Upper lobe of left lung (tissue), 6 donors: ENCODE data around the gene USH1C. TPM values are rescaled to one million over a fixed set of nuclear protein-coding genes. Genes with fewer than 3 reads are reported as not detected.

ENCODE experiments used
- ATAC-seq, 2 donors: fragments of 200-7000 bp; cut with Tn5 transposase; one replicate each; pipeline ENCODE4 v1.9.1; 2022; ENCODE audit warnings: mild to moderate bottlenecking in 2 of 2, moderate library complexity in 2 of 2; ENCODE audit not compliant: low FRiP score in 2 of 2
- DNase-seq, 2 donors: peaks; one replicate each; pipeline ENCODE4 v3.0.0-alpha.2; 2019 to 2020
- H3K27ac ChIP-seq, 4 donors: fragments of 200-600 bp; sonication (generic); one replicate each; pipeline ENCODE4 v1.5.1; 2016 to 2019
- H3K27me3 ChIP-seq, 4 donors: fragments of 200-600 bp; sonication (generic); one replicate each; pipeline ENCODE4 v1.5.1; 2017 to 2019
- H3K36me3 ChIP-seq, 4 donors: fragments of 200-600 bp; sonication (generic); one replicate each; pipeline ENCODE4 v1.5.1; 2016 to 2019
- H3K4me1 ChIP-seq, 4 donors: fragments of 200-600 bp; sonication (generic); one replicate each; pipeline ENCODE4 v1.5.1; 2018 to 2019
- H3K4me3 ChIP-seq, 4 donors: fragments of 200-600 bp; sonication (generic); one replicate each; pipeline ENCODE4 v1.5.1; 2017 to 2019; ENCODE audit warnings: mild to moderate bottlenecking in 2 of 4, moderate library complexity in 1 of 4
- H3K9me3 ChIP-seq, 4 donors: fragments of 200-600 bp; sonication (generic); one replicate each; pipeline ENCODE4 v1.5.1; 2018 to 2019
- EP300 ChIP-seq, 4 donors: sonication (generic); formaldehyde crosslinking; IDR thresholded peaks; one replicate each; pipeline ENCODE4 v1.5.1; 2017; ENCODE audit warnings: antibody characterized with exemption in 4 of 4, control low read depth in 2 of 4
- POLR2A ChIP-seq, 4 donors: fragments of 450-650 bp; IDR thresholded peaks; one replicate each; pipeline ENCODE4 v1.5.1; 2016 to 2017; ENCODE audit warnings: antibody characterized with exemption in 4 of 4, mild to moderate bottlenecking in 2 of 4
- POLR2AphosphoS5 ChIP-seq, 2 donors: sonication (generic); formaldehyde crosslinking; IDR thresholded peaks; one replicate each; pipeline ENCODE4 v1.5.1; 2017; ENCODE audit warnings: antibody characterized with exemption in 2 of 2
- WGBS, 2 donors: methylation state at CpG; one replicate each; pipeline ENCODE4 v1.1.5; 2017 to 2018; 5-methylcytosine and 5-hydroxymethylcytosine counted together
- total RNA-seq, 6 donors: library from RNA; depleted of rRNA in 4 of 6; stranded (reverse); fragments of >200 nt in 4 of 6; gene quantifications; one replicate each; pipeline versions ENCODE4 v1.1.0 to v1.2.1, GENCODE V29; 2016 to 2021
- TF ChIP-seq, protein P1 (sequence below), 6 experiments: fragments of 450-650 bp in 4 of 6; fragments of 200-600 bp in 2 of 6; sonication (generic) in 2 of 6; IDR thresholded peaks; one replicate each; pipeline ENCODE4 v1.5.1; 2016 to 2019; ENCODE audit warnings: antibody characterized with exemption in 6 of 6
- donor health status: DM: no; HTN: no; CAD: no; lungs with moderate emphysema.
- donor health status: DM: no; HTN: yes; CAD: no; lungs with severe emphysema.

USH1C gene
- total RNA-seq, 6 donors from 2014 or later = 0.20 to 2.5 (median 1.2) TPM; not detected in 3

DNA sequence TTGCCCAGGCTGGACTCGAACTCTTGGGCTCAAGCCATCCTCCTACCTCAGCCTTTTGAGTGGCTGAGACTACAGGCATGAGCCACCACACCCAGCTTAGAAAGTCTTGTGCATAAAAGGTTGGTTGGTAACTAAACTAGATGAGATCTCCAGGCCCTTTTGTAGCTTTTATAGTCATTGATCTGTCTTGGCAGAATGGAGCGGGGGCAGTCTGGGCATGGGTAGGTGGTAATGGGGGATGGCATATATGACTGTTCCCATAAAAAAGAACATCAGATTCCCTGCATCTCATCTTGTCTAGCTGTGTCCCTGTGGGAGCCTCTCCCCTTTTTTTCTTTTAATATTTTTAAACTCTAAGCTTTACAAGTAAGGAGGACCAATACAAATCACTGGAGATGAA lies 97.7 kb downstream of the USH1C start:
- WGBS, 2 donors = 80 to 90% methylated on average over 2 of the region's 2 CpGs

DNA sequence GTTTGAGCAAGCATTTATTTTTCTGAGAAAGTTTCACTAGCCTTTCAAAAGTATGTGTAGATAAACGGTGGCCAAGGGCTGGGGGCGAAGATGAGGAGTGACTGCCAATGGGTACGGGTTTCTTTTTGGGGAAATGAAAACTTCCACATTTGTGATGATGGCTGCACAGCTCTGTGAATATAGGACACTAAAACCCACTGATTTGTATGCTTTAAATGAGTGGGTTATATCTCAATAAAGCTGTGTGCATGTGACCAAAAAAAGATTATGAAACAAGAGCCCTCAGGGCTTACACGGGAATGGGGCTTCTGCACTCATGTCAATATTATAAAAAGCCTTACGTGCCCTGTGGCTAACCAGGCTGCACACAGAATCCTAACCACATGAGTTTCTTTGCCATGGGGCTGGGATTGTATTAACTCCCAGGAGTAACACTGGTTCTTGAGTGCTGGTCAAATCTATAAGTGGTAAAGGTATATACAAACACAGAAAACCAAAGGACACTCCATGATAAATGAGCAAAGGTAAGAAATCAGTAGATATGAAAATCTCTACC lies 98.9 kb downstream of the USH1C start:
- Histone ChIP-seq H3K4me1 (no peaks in the 10 kb centered on the region), H3K4me3 (no peak overlapping the region), H3K27ac (no peak overlapping the region), H3K36me3 (peaks cover 0 to 46% (median 0%) of the 10 kb centered on the region in 4 donors), H3K27me3 (no peaks in the 10 kb centered on the region), H3K9me3 (no peaks in the 10 kb centered on the region)
- DNase-seq (no peak), ATAC-seq (no peak)
- 62 to 71% methylated on average over 5 of the region's 5 CpGs for WGBS, 2 donors
- TF ChIP-seq POLR2AphosphoS5 (IDR thresholded peaks at IDR 0.05) (no peak), POLR2A (IDR thresholded peaks at IDR 0.05) (no peak), EP300 (IDR thresholded peaks at IDR 0.05) (no peak)
- TF ChIP-seq, protein P1, sequence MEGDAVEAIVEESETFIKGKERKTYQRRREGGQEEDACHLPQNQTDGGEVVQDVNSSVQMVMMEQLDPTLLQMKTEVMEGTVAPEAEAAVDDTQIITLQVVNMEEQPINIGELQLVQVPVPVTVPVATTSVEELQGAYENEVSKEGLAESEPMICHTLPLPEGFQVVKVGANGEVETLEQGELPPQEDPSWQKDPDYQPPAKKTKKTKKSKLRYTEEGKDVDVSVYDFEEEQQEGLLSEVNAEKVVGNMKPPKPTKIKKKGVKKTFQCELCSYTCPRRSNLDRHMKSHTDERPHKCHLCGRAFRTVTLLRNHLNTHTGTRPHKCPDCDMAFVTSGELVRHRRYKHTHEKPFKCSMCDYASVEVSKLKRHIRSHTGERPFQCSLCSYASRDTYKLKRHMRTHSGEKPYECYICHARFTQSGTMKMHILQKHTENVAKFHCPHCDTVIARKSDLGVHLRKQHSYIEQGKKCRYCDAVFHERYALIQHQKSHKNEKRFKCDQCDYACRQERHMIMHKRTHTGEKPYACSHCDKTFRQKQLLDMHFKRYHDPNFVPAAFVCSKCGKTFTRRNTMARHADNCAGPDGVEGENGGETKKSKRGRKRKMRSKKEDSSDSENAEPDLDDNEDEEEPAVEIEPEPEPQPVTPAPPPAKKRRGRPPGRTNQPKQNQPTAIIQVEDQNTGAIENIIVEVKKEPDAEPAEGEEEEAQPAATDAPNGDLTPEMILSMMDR (IDR thresholded peaks at IDR 0.05) = no peak

More for the DNA sequence above, 97.7 kb downstream of the USH1C start:
- no peak for ATAC-seq
- H3K27ac ChIP-seq = no peak overlapping the region
- H3K4me3 ChIP-seq = no peak overlapping the region
- TF ChIP-seq, protein P1 (IDR thresholded peaks at IDR 0.05) = no peak
- TF ChIP-seq POLR2A (IDR thresholded peaks at IDR 0.05) (no peak), POLR2AphosphoS5 (IDR thresholded peaks at IDR 0.05) (no peak), EP300 (IDR thresholded peaks at IDR 0.05) (no peak)
- no peak for DNase-seq
- no peaks in the 10 kb centered on the region for H3K9me3 ChIP-seq
- peaks cover 0 to 38% (median 0%) of the 10 kb centered on the region in 4 donors for H3K36me3 ChIP-seq
- H3K4me1 ChIP-seq = no peaks in the 10 kb centered on the region
- H3K27me3 ChIP-seq = no peaks in the 10 kb centered on the region

DNA sequence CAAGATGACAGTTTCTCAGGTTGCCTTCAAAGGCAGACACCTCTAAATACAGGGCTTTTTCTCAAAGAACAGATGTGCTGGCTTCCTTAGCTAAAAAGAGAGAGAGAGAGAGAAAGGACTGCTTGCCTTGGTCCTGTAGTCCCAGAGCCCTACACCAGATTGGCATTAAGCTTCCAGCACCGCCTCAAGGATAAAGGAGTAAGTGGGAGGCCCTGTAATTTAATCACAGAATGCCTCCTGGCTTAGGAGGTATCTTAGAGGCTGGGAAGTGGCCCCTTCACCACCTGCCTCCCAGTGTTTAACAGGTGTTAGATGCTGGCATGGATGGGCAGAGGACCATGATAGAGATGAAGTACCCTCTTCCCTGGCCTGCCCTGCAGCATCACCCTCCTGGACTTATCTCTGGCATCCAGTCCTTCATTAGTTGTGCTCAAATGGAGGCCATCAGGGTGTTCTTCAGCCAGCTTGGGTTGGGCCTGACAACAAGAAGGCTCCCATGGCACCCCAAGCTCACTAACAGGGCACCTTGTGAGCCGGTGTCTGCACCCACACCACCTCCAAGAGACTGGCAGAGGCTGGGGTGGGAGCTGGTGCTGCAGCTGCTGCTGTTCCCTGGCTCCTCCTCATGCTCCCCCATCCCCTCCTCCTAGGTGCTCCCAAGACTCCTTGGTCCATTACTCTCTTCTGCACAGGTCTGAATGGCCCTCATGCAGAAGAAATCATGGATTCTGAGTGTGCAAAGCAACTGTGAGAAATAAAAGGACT lies 100.1 kb downstream of the USH1C start:
- TF ChIP-seq EP300 (IDR thresholded peaks at IDR 0.05) = no peak
- TF ChIP-seq, protein P1 (IDR thresholded peaks at IDR 0.05) = no peak
- no peak for TF ChIP-seq POLR2AphosphoS5 (IDR thresholded peaks at IDR 0.05)
- TF ChIP-seq POLR2A (IDR thresholded peaks at IDR 0.05) = no peak
- no peak overlapping the region for H3K27ac ChIP-seq
- DNase-seq (peak in 1 of 2 donors; percentile 36), ATAC-seq (no peak)
- 89% methylated on average over 1 to 2 of the region's 2 CpGs for WGBS, 2 donors
- H3K9me3 ChIP-seq = no peaks in the 10 kb centered on the region
- peaks cover 0 to 8% (median 3%) of the 10 kb centered on the region in 4 donors for H3K4me1 ChIP-seq
- H3K4me3 ChIP-seq = no peak overlapping the region
- H3K27me3 ChIP-seq = no peaks in the 10 kb centered on the region
- H3K36me3 ChIP-seq = peaks cover 0 to 42% (median 0%) of the 10 kb centered on the region in 4 donors

Other genes with a start within 250 kb of the USH1C start
- 1 to 10 TPM; 3.6 to 7.6 (median 4.5) TPM for gene NCR3LG1, start 192.6 kb downstream of the USH1C start, total RNA-seq
- gene KCNJ11, start 155.8 kb downstream of the USH1C start, total RNA-seq = 1 to 10 TPM; 2.6 to 9.5 (median 5.7) TPM
- 10 to 100 TPM in 3 of 6 donors, 1 to 10 TPM in 3; 1.7 to 62.7 (median 12.5) TPM for gene ABCC8, start 67.6 kb downstream of the USH1C start, total RNA-seq
- not detected for gene OTOG, start 2.8 kb upstream of the USH1C start, total RNA-seq
- not detected for gene MYOD1, start 175.2 kb upstream of the USH1C start, total RNA-seq
- gene KCNC1, start 190.4 kb upstream of the USH1C start, total RNA-seq = not detected